SK-N-MC (cell line): ENCODE measurements around the gene EPAS1.

ENCODE experiments used
- EZH2 ChIP-seq: fragments of 200-600 bp; sonication (generic); IDR thresholded peaks from one replicate; pipeline ENCODE4 v1.6.1; 2017; ENCODE audit warnings: antibody characterized with exemption
- FOXP2 ChIP-seq: optimal IDR thresholded peaks from 2 replicates; pipeline ENCODE3; 2011; ENCODE audit warnings: mild to moderate bottlenecking, moderate library complexity; ENCODE audit not compliant: insufficient read depth; ENCODE audit errors: extremely low read length, control extremely low read depth
- POLR2AphosphoS5 ChIP-seq: IDR thresholded peaks from 2 replicates; pipeline ENCODE4 v1.6.1; 2012; ENCODE audit warnings: mild to moderate bottlenecking, low read depth, low read length, borderline replicate concordance

- TF ChIP-seq EZH2 (no peak), POLR2AphosphoS5 (no peak), FOXP2 (no peak)
Measured at GRCh38 chr2:46325182-46325928, 28.1 kb downstream of the EPAS1 start.
